ENCODE data around the gene ITGA2. TPM values are rescaled to one million over a fixed set of nuclear protein-coding genes. Genes with fewer than 3 reads are reported as not detected.

ITGA2 gene
- polyA plus RNA-seq, 1 donor from 2014 or later, result 0.20 TPM

DNA sequence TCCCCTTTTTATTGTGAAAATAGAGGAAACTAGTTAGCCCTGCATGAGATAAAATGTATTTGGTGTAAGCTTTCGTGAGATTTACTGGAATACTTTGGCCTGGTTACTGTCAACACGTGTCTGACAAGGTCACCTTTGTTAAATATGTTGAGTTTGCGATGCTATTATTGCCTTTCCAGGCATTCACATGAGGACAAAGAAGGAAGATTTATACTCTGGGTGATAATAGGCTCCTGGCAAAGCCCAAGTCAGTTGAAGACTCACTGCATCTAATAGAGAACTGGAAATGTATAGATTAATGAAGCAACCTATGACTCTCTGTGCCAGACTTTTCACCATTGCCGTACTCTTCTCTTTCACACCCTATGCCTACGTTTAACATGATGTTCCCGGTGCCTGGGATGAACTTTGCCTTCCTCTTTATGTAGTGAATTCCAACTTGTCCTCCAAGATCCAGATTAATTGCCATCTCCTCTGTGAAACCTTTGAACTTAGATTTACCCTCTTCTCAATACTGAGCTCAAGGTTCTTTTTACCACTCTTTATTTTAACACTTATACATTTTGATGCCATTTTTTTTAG is 33.9 kb downstream of the ITGA2 start:
- H3K4me2 ChIP-seq (ENCODE audit: low read length), result no peak overlapping the region

GRCh38 chr5:53023969-53024368 is 34.8 kb downstream of the ITGA2 start:
- Histone ChIP-seq H2AFZ (ENCODE audit: low read depth, low read length) (no peak overlapping the region), H3K36me3 (ENCODE audit: insufficient read depth, low read length) (no peaks in the 10 kb centered on the region), H3K4me3 (ENCODE audit: low read length) (no peak overlapping the region), H3K27ac (ENCODE audit: low read length) (no peak overlapping the region), H3K9me3 (ENCODE audit: low read length) (no peaks in the 10 kb centered on the region), H3K27me3 (ENCODE audit: insufficient read depth, low read depth, low read length) (no peaks in the 10 kb centered on the region), H3F3A (ENCODE audit: insufficient read depth, low read length, poor library complexity, severe bottlenecking) (no peaks in the 10 kb centered on the region), H4K20me1 (ENCODE audit: insufficient read depth) (no peaks in the 10 kb centered on the region), H3K4me2 (ENCODE audit: low read length) (no peak overlapping the region), H3K9ac (ENCODE audit: low read length) (no peak overlapping the region), H3K79me2 (replicated peaks; ENCODE audit: insufficient read depth, low read length) (no peaks in the 10 kb centered on the region), H3K9me2 (ENCODE audit: insufficient read depth, low read length) (no peaks in the 10 kb centered on the region)
- TF ChIP-seq CTCF (IDR thresholded peaks at IDR 0.05; ENCODE audit: poor library complexity, severe bottlenecking) (no peak), SMC3 (conservative IDR thresholded peaks at IDR 0.05; ENCODE audit: poor library complexity) (no peak), POLR2AphosphoS5 (IDR thresholded peaks at IDR 0.05) (no peak), EZH2 (IDR thresholded peaks at IDR 0.05; ENCODE audit: borderline replicate concordance, insufficient read depth, low read length, poor library complexity, severe bottlenecking) (no peak), REST (IDR thresholded peaks at IDR 0.05; ENCODE audit: borderline replicate concordance) (no peak), TAF1 (IDR thresholded peaks at IDR 0.05; ENCODE audit: low read depth) (no peak)

More for the DNA sequence above, 33.9 kb downstream of the ITGA2 start:
- Histone ChIP-seq H3K9me3 (ENCODE audit: low read length) (no peaks in the 10 kb centered on the region), H3K79me2 (replicated peaks; ENCODE audit: insufficient read depth, low read length) (no peaks in the 10 kb centered on the region), H3K27me3 (ENCODE audit: insufficient read depth, low read depth, low read length) (no peaks in the 10 kb centered on the region), H3K9me2 (ENCODE audit: insufficient read depth, low read length) (no peaks in the 10 kb centered on the region), H4K20me1 (ENCODE audit: insufficient read depth) (no peaks in the 10 kb centered on the region), H3K4me3 (ENCODE audit: low read length) (no peak overlapping the region), H3K27ac (ENCODE audit: low read length) (no peak overlapping the region), H3F3A (ENCODE audit: insufficient read depth, low read length, poor library complexity, severe bottlenecking) (no peaks in the 10 kb centered on the region), H2AFZ (ENCODE audit: low read depth, low read length) (no peak overlapping the region), H3K36me3 (ENCODE audit: insufficient read depth, low read length) (no peaks in the 10 kb centered on the region), H3K9ac (ENCODE audit: low read length) (no peak overlapping the region)
- TF ChIP-seq EP300 (conservative IDR thresholded peaks at IDR 0.05; ENCODE audit: poor library complexity, severe bottlenecking), result no peak
- no peak for TF ChIP-seq MXI1 (conservative IDR thresholded peaks at IDR 0.05; ENCODE audit: poor library complexity, severe bottlenecking)
- no peak for TF ChIP-seq CTCF (IDR thresholded peaks at IDR 0.05; ENCODE audit: poor library complexity, severe bottlenecking)
- no peak for TF ChIP-seq SMC3 (conservative IDR thresholded peaks at IDR 0.05; ENCODE audit: poor library complexity)
- TF ChIP-seq EZH2 (IDR thresholded peaks at IDR 0.05; ENCODE audit: borderline replicate concordance, insufficient read depth, low read length, poor library complexity, severe bottlenecking), result no peak
- TF ChIP-seq RAD21 (conservative IDR thresholded peaks at IDR 0.05), result no peak
- TF ChIP-seq REST (IDR thresholded peaks at IDR 0.05; ENCODE audit: borderline replicate concordance), result no peak
- no peak for TF ChIP-seq POLR2AphosphoS5 (IDR thresholded peaks at IDR 0.05)
- no peak for TF ChIP-seq TAF1 (IDR thresholded peaks at IDR 0.05; ENCODE audit: low read depth)
